IMR-90 (cell line): Measurements from ENCODE around the gene CLK3. TPM values are rescaled to one million over a fixed set of nuclear protein-coding genes. Genes with fewer than 3 reads are reported as not detected.

Experiments
- ATAC-seq: fragments of 200-7000 bp; cut with Tn5 transposase; 2 replicates; pipeline ENCODE4 v1.9.1; 2020; ENCODE audit warnings: low read depth, mild to moderate bottlenecking, moderate library complexity
- BruUV-seq: library from RNA; stranded (reverse); fragments of 400-500 nt; replicated peaks from 2 replicates; lab custom pipeline; 2021; lab: Mats Ljungman, UMichigan
- CTCF ChIA-PET: fragments of 300-600 bp; formaldehyde crosslinking; extraction: SDS; loops from one replicate; lab custom pipeline; 2021; ENCODE audit warnings: antibody characterized with exemption; lab: Yijun Ruan, JAX
- POLR2A ChIA-PET: fragments of 300-600 bp; sonication (Branson Sonifier 250); formaldehyde crosslinking; loops from one replicate; lab custom pipeline; 2022; ENCODE audit warnings: antibody characterized with exemption; ENCODE audit not compliant: unreplicated experiment; lab: Charles Lee
- DNase-seq: peaks from one replicate; pipeline ENCODE4 v3.0.0; 2013
- H2AFZ ChIP-seq: replicated peaks from 2 replicates; pipeline ENCODE3; 2013; ENCODE audit warnings: low read length, mild to moderate bottlenecking; ENCODE audit not compliant: poor library complexity
- H2AK5ac ChIP-seq: 2 replicates; pipeline ENCODE4 v1.6.1; 2013; ENCODE audit warnings: low read depth, low read length, inconsistent platforms
- H2AK9ac ChIP-seq: replicated peaks from 2 replicates; pipeline ENCODE3; 2013; ENCODE audit warnings: mild to moderate bottlenecking, low read depth, low read length, moderate library complexity; ENCODE audit not compliant: poor library complexity
- H2BK120ac ChIP-seq: 2 replicates; pipeline ENCODE4 v1.6.1; 2013; ENCODE audit warnings: low read depth, low read length, inconsistent platforms
- H2BK15ac ChIP-seq: 3 replicates; pipeline ENCODE4 v1.6.1; 2013; ENCODE audit warnings: low read depth, low read length, inconsistent platforms
- H2BK20ac ChIP-seq: 2 replicates; pipeline ENCODE4 v1.6.1; 2013; ENCODE audit warnings: low read depth, mild to moderate bottlenecking, inconsistent platforms, low read length, moderate library complexity
- H2BK5ac ChIP-seq: 2 replicates; pipeline ENCODE4 v1.6.1; 2013; ENCODE audit warnings: mild to moderate bottlenecking, low read depth, low read length, inconsistent platforms; ENCODE audit not compliant: poor library complexity, severe bottlenecking
- H3K14ac ChIP-seq: replicated peaks from 2 replicates; pipeline ENCODE4 v1.6.1; 2013; ENCODE audit warnings: low read depth, low read length, inconsistent platforms
- H3K18ac ChIP-seq: 2 replicates; pipeline ENCODE4 v1.6.1; 2013; ENCODE audit warnings: low read depth, low read length, control low read depth
- H3K23ac ChIP-seq: 2 replicates; pipeline ENCODE4 v1.6.1; 2013; ENCODE audit warnings: low read depth, low read length, inconsistent platforms
- H3K27ac ChIP-seq: 2 replicates; pipeline ENCODE4 v1.5.1; 2013; ENCODE audit warnings: mild to moderate bottlenecking, control low read depth, low read length; ENCODE audit not compliant: insufficient read depth
- H3K27me3 ChIP-seq: 2 replicates; pipeline ENCODE4 v1.6.1; 2013; ENCODE audit warnings: low read length; ENCODE audit not compliant: control insufficient read depth, insufficient read depth
- H3K36me3 ChIP-seq: 2 replicates; pipeline ENCODE4 v1.6.1; 2013; ENCODE audit warnings: low read length, mixed read lengths; ENCODE audit not compliant: control insufficient read depth, insufficient read depth
- H3K4ac ChIP-seq: 2 replicates; pipeline ENCODE4 v1.6.1; 2013; ENCODE audit warnings: low read depth, low read length, inconsistent platforms
- H3K4me1 ChIP-seq: 2 replicates; pipeline ENCODE4 v1.6.1; 2013; ENCODE audit warnings: low read length, mixed read lengths; ENCODE audit not compliant: control insufficient read depth, insufficient read depth
- H3K4me2 ChIP-seq: 2 replicates; pipeline ENCODE4 v1.6.1; 2013; ENCODE audit warnings: low read depth, mild to moderate bottlenecking, control low read depth, low read length, moderate library complexity
- H3K4me3 ChIP-seq: 2 replicates; pipeline ENCODE4 v1.5.1; 2013; ENCODE audit warnings: low read depth, mild to moderate bottlenecking, control low read depth, low read length, moderate library complexity; ENCODE audit not compliant: insufficient read depth
- H3K56ac ChIP-seq: 2 replicates; pipeline ENCODE4 v1.6.1; 2013; ENCODE audit warnings: low read length, inconsistent platforms; ENCODE audit not compliant: insufficient read depth; ENCODE audit errors: extremely low read depth
- H3K79me1 ChIP-seq, 2 experiments: 2 replicates each; pipeline ENCODE4 v1.6.1; 2013; ENCODE audit warnings: low read length in 2 of 2, inconsistent platforms in 1 of 2, low read depth in 1 of 2
- H3K9ac ChIP-seq: 2 replicates; pipeline ENCODE4 v1.6.1; 2013; ENCODE audit warnings: low read depth, low read length, control low read depth
- H3K9me1 ChIP-seq: 2 replicates; pipeline ENCODE4 v1.6.1; 2013; ENCODE audit warnings: low read length, inconsistent platforms; ENCODE audit not compliant: insufficient read depth
- H3K9me3 ChIP-seq: 2 replicates; pipeline ENCODE4 v1.6.1; 2013; ENCODE audit warnings: low read length; ENCODE audit not compliant: control insufficient read depth, insufficient read depth
- H4K20me1 ChIP-seq: 2 replicates; pipeline ENCODE4 v1.6.1; 2013; ENCODE audit warnings: low read length, inconsistent platforms; ENCODE audit not compliant: insufficient read depth
- H4K5ac ChIP-seq: 2 replicates; pipeline ENCODE4 v1.6.1; 2013; ENCODE audit warnings: mild to moderate bottlenecking, low read depth, low read length, control low read depth
- H4K8ac ChIP-seq, 2 experiments: 2 replicates each; pipeline ENCODE4 v1.6.1; 2013; ENCODE audit warnings: low read depth in 2 of 2, low read length in 2 of 2, control low read depth in 1 of 2, inconsistent platforms in 1 of 2
- H4K91ac ChIP-seq: 2 replicates; pipeline ENCODE4 v1.6.1; 2013; ENCODE audit warnings: low read depth, low read length, inconsistent platforms; ENCODE audit not compliant: insufficient read depth
- BHLHE40 ChIP-seq: fragments of 150-350 bp; IDR thresholded peaks from 2 replicates; pipeline ENCODE4 v1.6.1; 2016; ENCODE audit warnings: mild to moderate bottlenecking, low read depth, low read length
- CEBPB ChIP-seq: IDR thresholded peaks from 2 replicates; pipeline ENCODE4 v1.6.1; 2012; ENCODE audit warnings: low read depth, low read length, improper control_type of control experiment
- CHD1 ChIP-seq: IDR thresholded peaks from 2 replicates; pipeline ENCODE4 v1.6.1; 2012; ENCODE audit warnings: low read depth, low read length, improper control_type of control experiment
- CTCF ChIP-seq: conservative IDR thresholded peaks from 2 replicates; pipeline ENCODE4 v1.5.1; 2012; ENCODE audit warnings: mild to moderate bottlenecking, low read depth, low read length, improper control_type of control experiment
- ELK1 ChIP-seq: fragments of 150-350 bp; IDR thresholded peaks from 2 replicates; pipeline ENCODE4 v1.6.1; 2016; ENCODE audit warnings: low read depth, mild to moderate bottlenecking, low read length, moderate library complexity, borderline replicate concordance
- FOS ChIP-seq: fragments of 150-350 bp; IDR thresholded peaks from 2 replicates; pipeline ENCODE4 v1.6.1; 2016; ENCODE audit warnings: low read depth, low read length
- MAFK ChIP-seq: IDR thresholded peaks from 2 replicates; pipeline ENCODE4 v1.6.1; 2012; ENCODE audit warnings: low read depth, low read length, improper control_type of control experiment
- MAZ ChIP-seq: IDR thresholded peaks from 2 replicates; pipeline ENCODE4 v1.6.1; 2012; ENCODE audit warnings: low read depth, mild to moderate bottlenecking, low read length, improper control_type of control experiment, moderate library complexity, borderline replicate concordance
- MXI1 ChIP-seq: IDR thresholded peaks from 2 replicates; pipeline ENCODE4 v1.6.1; 2012; ENCODE audit warnings: low read depth, mild to moderate bottlenecking, low read length, moderate library complexity, borderline replicate concordance
- NFE2L2 ChIP-seq: fragments of 150-350 bp; IDR thresholded peaks from 2 replicates; pipeline ENCODE4 v1.6.1; 2016; ENCODE audit warnings: low read depth, mild to moderate bottlenecking, low read length
- POLR2A ChIP-seq: IDR thresholded peaks from 2 replicates; pipeline ENCODE4 v1.6.1; 2012; ENCODE audit warnings: mild to moderate bottlenecking, low read depth, low read length
- RAD21 ChIP-seq: IDR thresholded peaks from 2 replicates; pipeline ENCODE4 v1.6.1; 2012; ENCODE audit warnings: low read length, improper control_type of control experiment
- RCOR1 ChIP-seq: IDR thresholded peaks from 2 replicates; pipeline ENCODE4 v1.6.1; 2012; ENCODE audit warnings: mild to moderate bottlenecking, low read length, improper control_type of control experiment; ENCODE audit not compliant: insufficient replicate concordance
- RFX5 ChIP-seq: IDR thresholded peaks from 2 replicates; pipeline ENCODE4 v1.8.0; 2012; ENCODE audit warnings: low read depth, mild to moderate bottlenecking, low read length, moderate library complexity
- SMC3 ChIP-seq: fragments of 150-350 bp; IDR thresholded peaks from 2 replicates; pipeline ENCODE4 v1.6.1; 2016; ENCODE audit warnings: low read depth, mild to moderate bottlenecking, antibody characterized with exemption, low read length, moderate library complexity
- WGBS, 2 experiments: methylation state at CpG; one replicate each; pipeline versions ENCODE4 v1.1.5 to v1.1.7; 2013; ENCODE audit warnings: missing lambda C conversion rate in 2 of 2; ENCODE audit not compliant: insufficient read length in 1 of 2; ENCODE audit errors: extremely low coverage in 2 of 2; 5-methylcytosine and 5-hydroxymethylcytosine counted together
- dilution Hi-C: fragments of 300-500 bp; cut with HindIII; formaldehyde crosslinking; loops from one replicate; pipeline ENCODE4 v1.14.3; 2018; ENCODE audit warnings: low sequenced_read_pairs; ENCODE audit not compliant: unreplicated experiment
- in situ Hi-C: fragments of 300-500 bp; cut with MboI; formaldehyde crosslinking; loops from 3 replicates; pipeline ENCODE4 v1.14.3; 2019; ENCODE audit warnings: low sequenced_read_pairs, inconsistent platforms, mixed read lengths
- intact Hi-C: fragments of 100-400 bp; cut with micrococcal nuclease; formaldehyde crosslinking; loops from 2 replicates; pipeline ENCODE4 v1.10.0; 2022
- polyA plus RNA-seq, 3 experiments: library from polyadenylated mRNA; depleted of rRNA; stranded (reverse); fragments of >200 nt; gene quantifications; 2 replicates each; pipeline ENCODE4 v1.2.3, GENCODE V29; 2012; ENCODE audit warnings: low replicate concordance in 1 of 3
- total RNA-seq: library from RNA; depleted of rRNA; stranded (reverse); fragments of >200 nt; gene quantifications from 2 replicates; pipeline ENCODE4 v1.2.3, GENCODE V29; 2012
- TF ChIP-seq, protein P1 (sequence below): fragments of 150-350 bp; IDR thresholded peaks from 2 replicates; pipeline ENCODE4 v1.6.1; 2017; ENCODE audit warnings: mild to moderate bottlenecking, antibody characterized with exemption, low read length, low read depth

CLK3 gene
- total and polyA plus RNA-seq, 2 of the 4 experiments (the other 2 are of a cell fraction) = 84.7 to 117 TPM

DNA sequence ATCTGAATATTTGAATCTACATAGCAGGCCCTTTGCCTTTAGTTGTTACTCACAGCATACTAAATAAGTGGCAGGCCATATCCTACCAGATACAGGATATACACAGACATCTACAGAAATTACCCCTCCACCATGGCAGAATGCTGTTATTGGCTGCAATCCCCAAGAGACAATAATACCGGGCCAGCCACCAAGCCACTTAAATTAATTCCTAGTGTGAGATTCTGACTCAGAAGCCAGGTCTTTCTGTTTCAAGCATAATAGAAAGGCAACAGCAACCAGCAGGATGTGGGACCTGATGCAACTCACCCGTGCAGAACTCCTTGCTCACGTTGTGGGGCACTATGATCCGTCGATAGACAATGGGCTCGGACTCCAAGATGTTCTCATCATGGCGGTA lies 39.8 kb downstream of the CLK3 start:
- Histone ChIP-seq H2BK15ac (no peak overlapping the region), H2BK120ac (no peak overlapping the region), H3K9me1 (peaks cover 17% of the 10 kb centered on the region), H3K79me1 (peaks cover 33 to 59% of the 10 kb centered on the region in 2 experiments), H2AFZ (no peak overlapping the region), H3K14ac (no peak overlapping the region), H3K27me3 (no peaks in the 10 kb centered on the region), H2AK9ac (no peak overlapping the region), H3K56ac (no peak overlapping the region), H3K27ac (no peak overlapping the region), H3K36me3 (peaks cover 6% of the 10 kb centered on the region), H4K5ac (no peak overlapping the region), H4K8ac (no peak overlapping the region), H3K4me2 (no peak overlapping the region), H4K20me1 (peaks cover 42% of the 10 kb centered on the region), H3K4ac (no peak overlapping the region), H3K9me3 (no peaks in the 10 kb centered on the region), H2AK5ac (no peak overlapping the region), H2BK5ac (no peak overlapping the region), H3K23ac (no peak overlapping the region), H3K18ac (no peak overlapping the region), H4K91ac (no peak overlapping the region), H3K4me1 (peaks cover 9% of the 10 kb centered on the region), H2BK20ac (no peak overlapping the region), H3K9ac (no peak overlapping the region), H3K4me3 (no peak overlapping the region)
- intact Hi-C loops = no loop called here
- no TSS peak for BruUV-seq
- ATAC-seq = no peak
- TF ChIP-seq CHD1 (no peak), MXI1 (no peak), RAD21 (no peak), CTCF (no peak), POLR2A (no peak), BHLHE40 (no peak), MAZ (no peak), NFE2L2 (no peak), MAFK (no peak), FOS (no peak), RCOR1 (no peak), CEBPB (no peak), SMC3 (no peak), ELK1 (no peak), RFX5 (no peak)
- TF ChIP-seq, protein P1, sequence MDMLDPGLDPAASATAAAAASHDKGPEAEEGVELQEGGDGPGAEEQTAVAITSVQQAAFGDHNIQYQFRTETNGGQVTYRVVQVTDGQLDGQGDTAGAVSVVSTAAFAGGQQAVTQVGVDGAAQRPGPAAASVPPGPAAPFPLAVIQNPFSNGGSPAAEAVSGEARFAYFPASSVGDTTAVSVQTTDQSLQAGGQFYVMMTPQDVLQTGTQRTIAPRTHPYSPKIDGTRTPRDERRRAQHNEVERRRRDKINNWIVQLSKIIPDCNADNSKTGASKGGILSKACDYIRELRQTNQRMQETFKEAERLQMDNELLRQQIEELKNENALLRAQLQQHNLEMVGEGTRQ = no peak
- 94% methylated on average over 6 of the region's 7 CpGs; no CpG with 5 or more reads in 1 of the 2 experiments for WGBS, 2 experiments
- POLR2A ChIA-PET = no interaction called here
- CTCF ChIA-PET = no interaction called here
- in situ Hi-C loops = no loop called here
- dilution Hi-C loops = no loop called here
- no peak for DNase-seq
